Measurements from ENCODE around the gene NFASC. TPM values are rescaled to one million over a fixed set of nuclear protein-coding genes. Genes with fewer than 3 reads are reported as not detected.

The NFASC gene
- total and polyA plus RNA-seq, 2 experiments from 2014 or later: 3.9 to 11.7 TPM

- Histone ChIP-seq H3K36me3 (ENCODE audit: insufficient read depth) (no peaks in the 10 kb centered on the region), H4K20me1 (replicated peaks; ENCODE audit: insufficient read depth) (no peaks in the 10 kb centered on the region; the same call in 1 of the 2 replicates), H3K4me3 (no peak overlapping the region), H3K79me2 (replicated peaks; ENCODE audit: insufficient read depth) (no peaks in the 10 kb centered on the region), H3K27ac (ENCODE audit: low read depth) (no peak overlapping the region), H2AFZ (no peak overlapping the region), H3F3A (replicated peaks; ENCODE audit: low read depth) (no peaks in the 10 kb centered on the region), H3K4me2 (no peak overlapping the region), H3K27me3 (ENCODE audit: insufficient read depth) (no peaks in the 10 kb centered on the region), H3K9me2 (ENCODE audit: insufficient read depth) (no peaks in the 10 kb centered on the region), H3K4me1 (ENCODE audit: insufficient read depth) (peaks cover 7% of the 10 kb centered on the region)
- Mint-ChIP-seq H3K4me3 (no peak overlapping the region), H3K9me3 (no peaks in the 10 kb centered on the region), H3K27ac (0 out of 2 replicates have a peak overlapping the region, but pooled peaks have one; percentile 25), H3K36me3 (ENCODE audit: low read depth) (no peaks in the 10 kb centered on the region), H3K27me3 (ENCODE audit: insufficient read depth, low read depth, poor library complexity) (peaks cover 6% of the 10 kb centered on the region), H3K4me1 (peaks cover 27% of the 10 kb centered on the region; the same call in 2 of the 3 replicates)
- DNase-seq (ENCODE audit: low spot score) (no peak), ATAC-seq (no peak)
- TF ChIP-seq ZNF462 (CRISPR knock-in tag; IDR thresholded peaks at IDR 0.05) (no peak), EZH2phosphoT487 (IDR thresholded peaks at IDR 0.05; ENCODE audit: unreplicated experiment) (no peak), ZNF331 (CRISPR knock-in tag; IDR thresholded peaks at IDR 0.05; ENCODE audit: low read depth) (no peak), ETS1 (IDR thresholded peaks at IDR 0.05) (no peak), CREB1 (CRISPR knock-in tag; IDR thresholded peaks at IDR 0.05; ENCODE audit: low read depth) (no peak), CTCF (conservative IDR thresholded peaks at IDR 0.05; ENCODE audit: low read depth in 2 of 2) (no peak), EZH2 (IDR thresholded peaks at IDR 0.05; ENCODE audit: low read depth, unreplicated experiment) (no peak), STAT1 (IDR thresholded peaks at IDR 0.05; ENCODE audit: unreplicated experiment) (no peak), REST (IDR thresholded peaks at IDR 0.05; ENCODE audit: unreplicated experiment) (no peak), POLR2AphosphoS5 (IDR thresholded peaks at IDR 0.05; ENCODE audit: low read depth) (no peak)
Observed at GRCh38 chr1:205030241-205030640, 159.6 kb downstream of the NFASC start.
